Fibroblast of peridontal ligament (primary cell): ENCODE data around the gene CKAP2.
A peak's percentile ranks its signal among the peaks of the same experiment; 100 is the strongest.
"Not testable (repeated sequence)": the region's sequence is repeated elsewhere in the genome, so short reads cannot be mapped to it uniquely, and the experiment has no call there.

ENCODE experiments used
- DNase-seq: peaks from one replicate; pipeline ENCODE4 v3.0.0-alpha.2; 2010; ENCODE audit errors: extremely low read depth

Gene CKAP2

DNA sequence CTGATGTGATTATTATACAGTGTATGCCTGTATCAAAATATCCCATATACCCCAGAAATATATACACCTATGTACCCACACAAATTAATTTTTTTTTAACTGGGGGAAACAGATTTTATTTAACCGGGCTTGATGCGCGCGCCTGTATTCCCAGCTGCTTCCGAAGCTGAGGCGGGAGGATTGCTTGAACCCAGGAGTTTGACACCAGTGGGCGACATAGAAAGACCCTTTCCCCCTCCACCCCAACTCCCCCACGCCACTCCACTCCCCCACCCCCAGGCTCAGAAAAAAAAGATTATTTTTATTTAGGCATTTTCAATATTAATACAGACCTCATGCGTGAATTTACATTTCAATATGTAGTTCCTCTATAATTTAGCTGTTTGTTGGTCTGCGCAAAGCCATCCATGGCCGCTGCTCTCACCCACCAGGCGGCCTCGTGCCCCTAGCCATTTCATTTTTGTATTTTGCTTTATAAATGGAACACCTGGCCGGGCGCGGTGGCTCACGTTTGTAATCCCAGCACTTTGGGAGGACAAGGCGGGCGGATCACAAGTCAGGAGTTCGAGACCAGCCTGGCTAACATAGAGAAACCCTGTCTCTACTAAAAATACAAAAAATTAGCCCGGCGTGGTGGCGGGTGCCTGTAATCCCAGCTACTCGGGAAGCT, 4.0 kb upstream of the CKAP2 start:
- no peak for DNase-seq

GRCh38 chr13:52452470-52452869, 2.8 kb upstream of the CKAP2 start:
- DNase-seq = no peak

DNA sequence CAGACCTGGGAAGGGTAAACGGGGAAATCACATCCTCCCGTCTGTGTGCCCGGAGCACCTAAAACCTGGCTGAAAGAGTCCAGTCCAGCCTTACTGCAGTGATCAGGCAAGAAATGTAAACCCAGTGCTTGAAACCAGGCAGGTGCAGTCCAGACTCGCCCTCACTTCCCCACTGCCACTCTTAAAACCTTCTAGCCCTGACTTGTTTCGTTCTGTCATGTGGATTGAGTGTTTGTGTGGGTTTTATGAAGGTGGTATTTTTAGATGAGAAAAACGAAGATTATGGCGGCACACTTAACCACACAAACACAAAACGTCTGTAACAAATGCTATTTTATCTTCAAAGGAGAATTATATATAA, 839 bp upstream of the CKAP2 start:
- DNase-seq = no peak

DNA sequence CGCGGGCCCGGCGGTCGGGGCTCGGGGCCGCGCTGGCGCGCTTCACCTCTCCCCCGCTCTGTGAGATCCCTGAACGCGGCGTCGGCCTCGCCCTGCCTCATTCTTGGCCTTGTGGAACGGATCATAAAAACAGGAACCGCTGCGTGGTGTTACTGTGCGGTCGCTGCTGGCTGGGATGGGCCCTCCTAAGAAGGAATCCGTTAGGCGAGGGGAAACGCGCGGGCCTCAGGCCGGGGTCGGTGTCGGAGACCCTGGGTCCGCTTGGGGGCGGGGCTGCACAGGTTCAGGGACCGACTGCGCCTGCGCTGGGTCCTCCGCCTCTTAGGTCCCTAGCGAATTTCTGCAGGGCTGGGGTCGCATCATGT, 381 bp downstream of the CKAP2 start:
- DNase-seq = peak; percentile 56

DNA sequence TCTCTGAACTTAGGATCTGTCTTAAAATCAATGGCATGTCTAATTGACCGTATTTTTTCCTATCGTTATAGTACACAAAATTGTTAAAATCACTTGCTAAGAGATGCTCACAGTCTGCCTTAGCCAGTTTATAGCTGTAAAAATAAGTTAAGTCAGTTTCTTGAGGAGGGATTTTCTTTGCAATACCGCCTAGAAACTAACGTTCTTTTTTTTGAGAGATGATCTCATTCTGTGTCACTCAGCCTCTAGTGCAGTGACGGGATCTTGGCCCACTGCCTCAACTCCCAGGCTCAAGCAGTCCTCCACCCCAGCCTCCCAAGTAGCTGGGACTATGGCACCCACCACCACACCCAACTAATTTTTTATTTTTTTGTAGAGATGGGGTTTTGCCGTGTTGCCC, 4.4 kb downstream of the CKAP2 start:
- peak; percentile 68 for DNase-seq

- no peak for DNase-seq
Observed at GRCh38 chr13:52461265-52461664, 6.0 kb downstream of the CKAP2 start.

- no peak for DNase-seq
Observed at GRCh38 chr13:52463526-52463925, 8.2 kb downstream of the CKAP2 start.

GRCh38 chr13:52468487-52468886, 13.2 kb downstream of the CKAP2 start:
- DNase-seq = not testable (repeated sequence)

DNA sequence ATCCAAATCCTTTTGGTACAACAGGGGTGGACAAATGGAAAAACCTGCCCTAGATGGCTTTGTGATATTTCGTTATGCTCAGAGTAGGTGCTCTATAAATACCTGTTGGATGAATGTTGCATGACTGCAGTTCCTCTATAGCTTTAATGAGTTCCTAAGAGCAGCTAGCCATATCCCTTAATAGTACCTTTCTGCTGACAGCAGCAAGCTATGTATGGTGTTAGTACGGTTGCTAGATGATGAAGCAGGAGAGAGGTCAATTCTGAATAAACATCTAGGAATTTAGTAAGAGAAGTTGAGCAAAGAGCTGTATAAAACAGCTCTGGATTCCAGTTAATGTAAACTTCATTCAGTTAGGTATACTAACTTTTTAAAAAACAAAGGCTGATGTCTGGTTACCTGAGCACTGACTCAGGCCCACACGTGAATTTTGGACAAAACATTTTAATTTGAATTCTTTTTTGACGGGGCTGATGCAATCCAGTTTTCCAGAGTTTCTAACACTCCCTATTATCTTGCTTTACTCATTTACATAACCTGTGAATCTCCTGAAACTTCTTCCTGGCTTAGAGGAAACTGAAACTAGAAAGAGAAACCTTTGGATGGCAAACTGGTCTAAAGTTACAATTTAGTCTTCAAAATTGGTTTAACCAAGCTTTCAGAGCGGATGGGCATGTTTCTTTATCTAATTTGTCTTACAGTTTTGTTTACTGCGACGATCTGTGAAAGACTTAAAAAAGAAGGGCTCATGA, 25.6 kb downstream of the CKAP2 start:
- DNase-seq = not testable (repeated sequence)

DNA sequence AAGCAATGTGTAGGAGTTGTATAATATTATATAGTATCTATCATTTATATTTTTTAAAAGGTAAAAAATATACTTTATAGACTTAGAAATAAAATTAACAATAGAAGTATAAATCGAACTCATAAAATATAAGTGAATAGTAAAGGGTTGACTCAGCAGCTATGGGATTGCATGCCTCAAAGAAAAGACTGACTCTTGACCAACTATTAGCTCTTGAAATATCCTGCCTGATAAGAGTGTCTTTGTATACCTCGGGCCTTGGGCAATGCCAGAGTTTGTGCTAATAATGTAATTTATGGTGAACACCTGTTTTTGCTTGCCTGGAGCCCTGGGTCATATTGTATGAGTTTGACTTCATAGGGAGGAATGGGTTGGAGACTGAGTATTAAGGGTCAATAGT, 31.8 kb downstream of the CKAP2 start:
- DNase-seq = not testable (repeated sequence)

DNA sequence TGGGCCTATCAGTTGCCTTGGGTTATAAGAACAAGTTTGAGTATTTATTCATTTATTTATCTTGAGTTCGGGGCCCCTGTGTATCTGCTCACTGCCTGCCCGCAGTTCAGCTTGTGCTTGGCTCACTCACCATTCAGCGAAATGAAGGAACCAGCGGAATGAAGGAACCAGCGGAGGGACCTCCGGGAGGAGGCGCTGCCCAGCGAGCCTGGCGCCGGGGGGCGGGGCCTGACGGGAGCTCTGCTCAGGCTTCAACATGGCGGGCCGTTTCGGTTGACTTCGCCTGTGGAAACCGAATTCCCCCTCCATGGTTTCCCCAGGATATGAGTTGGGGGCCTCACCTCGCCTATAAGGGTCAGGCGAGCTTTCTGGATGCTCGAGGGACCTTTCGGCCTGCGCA, 33.5 kb downstream of the CKAP2 start:
- not testable (repeated sequence) for DNase-seq

DNA sequence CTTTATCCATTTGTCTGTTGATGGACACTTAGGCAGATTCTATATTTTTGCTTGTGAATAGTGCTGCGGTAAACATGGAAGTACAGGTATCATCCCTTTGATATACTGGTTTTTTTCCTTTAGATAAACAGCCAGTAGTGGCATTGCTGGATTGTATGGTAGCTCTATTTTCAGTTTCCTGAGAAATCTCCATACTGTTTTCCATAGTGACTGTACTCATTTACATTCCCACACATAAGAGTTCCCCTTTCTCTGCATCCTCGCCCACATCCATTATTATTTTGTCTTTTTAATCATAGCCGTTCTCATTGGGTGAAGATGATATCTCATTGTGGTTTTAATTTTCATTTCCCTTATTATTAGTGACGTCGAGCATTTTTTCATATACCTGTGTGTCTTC, 35.7 kb downstream of the CKAP2 start:
- DNase-seq = not testable (repeated sequence)

DNA sequence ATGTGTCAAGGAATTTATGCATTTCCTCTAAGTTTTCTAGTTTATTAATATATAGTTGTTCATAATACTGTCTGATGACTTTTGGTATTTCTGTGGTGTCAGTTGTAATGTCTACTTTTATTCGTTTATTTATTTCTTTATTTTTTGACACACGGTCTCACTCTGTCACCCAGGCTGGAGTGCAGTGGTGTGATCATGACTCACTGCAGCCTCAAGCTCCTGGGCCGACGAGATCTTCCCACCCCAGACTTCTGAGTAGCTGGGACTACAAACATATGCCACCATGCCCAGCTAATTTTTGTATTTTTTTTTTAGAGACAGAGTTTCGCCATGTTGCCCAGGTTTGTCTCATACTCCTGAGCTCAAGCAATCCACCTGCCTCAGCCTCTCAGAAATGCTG, 39.0 kb downstream of the CKAP2 start:
- DNase-seq = not testable (repeated sequence)

DNA sequence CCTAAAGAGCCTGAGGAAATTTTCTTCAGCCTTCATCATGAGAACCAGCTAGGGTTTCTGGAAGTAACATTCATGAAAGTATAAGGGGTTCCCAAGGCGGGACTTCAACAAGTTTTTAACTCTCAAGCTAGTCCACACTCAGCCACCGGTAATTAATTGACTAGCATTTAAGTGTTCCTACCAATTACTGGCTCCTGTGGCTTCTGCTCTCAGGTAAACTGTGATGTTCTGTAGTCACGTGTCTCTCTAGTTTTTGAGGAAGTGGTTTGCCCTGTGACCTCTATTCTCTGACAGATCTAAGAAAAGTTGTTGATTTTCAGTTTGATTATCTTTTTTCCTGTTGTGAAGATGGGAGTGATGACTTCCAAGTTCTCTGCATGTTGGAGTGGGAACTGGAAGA, 42.7 kb downstream of the CKAP2 start:
- not testable (repeated sequence) for DNase-seq

DNA sequence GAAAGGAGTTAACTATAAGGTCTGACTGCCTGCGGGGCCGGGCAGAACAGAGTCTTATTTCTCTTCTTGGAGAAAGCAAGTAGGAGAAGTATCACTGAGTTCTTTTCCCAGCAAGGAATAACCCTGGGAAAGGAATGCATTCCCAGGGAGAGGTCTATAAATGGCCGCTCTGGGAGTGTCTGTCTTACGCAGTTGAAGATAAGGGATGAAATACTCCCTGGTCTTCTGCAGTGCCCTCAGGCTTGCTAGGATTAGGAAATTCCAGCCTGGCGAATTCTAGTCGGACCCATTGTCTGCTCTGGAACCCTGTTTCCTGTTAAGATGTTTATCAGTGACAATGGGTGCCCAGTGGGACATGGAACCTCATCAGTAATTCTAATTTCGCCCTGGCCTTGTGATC, 47.0 kb downstream of the CKAP2 start:
- not testable (repeated sequence) for DNase-seq

GRCh38 chr13:52505843-52506242, 50.6 kb downstream of the CKAP2 start:
- DNase-seq = not testable (repeated sequence)

DNA sequence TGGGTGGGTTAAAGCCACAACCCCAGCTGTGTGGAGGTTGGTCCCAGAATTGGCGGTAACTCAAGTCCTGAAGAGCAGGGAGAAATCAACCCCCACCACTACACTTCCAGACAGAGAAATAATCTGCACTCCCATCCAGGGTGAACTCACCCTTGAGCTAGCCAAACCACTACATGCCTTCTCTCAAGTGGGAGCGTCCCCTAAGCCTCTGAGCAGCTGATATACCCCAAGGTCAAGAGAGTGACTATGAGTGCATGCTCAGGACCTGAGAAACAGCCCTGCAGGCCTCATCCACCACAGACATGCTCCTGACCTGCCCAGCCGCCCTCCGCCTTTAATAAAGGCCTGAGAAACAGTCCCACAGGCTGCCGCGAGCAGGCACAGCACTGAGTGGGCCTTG, 54.3 kb downstream of the CKAP2 start:
- not testable (repeated sequence) for DNase-seq

DNA sequence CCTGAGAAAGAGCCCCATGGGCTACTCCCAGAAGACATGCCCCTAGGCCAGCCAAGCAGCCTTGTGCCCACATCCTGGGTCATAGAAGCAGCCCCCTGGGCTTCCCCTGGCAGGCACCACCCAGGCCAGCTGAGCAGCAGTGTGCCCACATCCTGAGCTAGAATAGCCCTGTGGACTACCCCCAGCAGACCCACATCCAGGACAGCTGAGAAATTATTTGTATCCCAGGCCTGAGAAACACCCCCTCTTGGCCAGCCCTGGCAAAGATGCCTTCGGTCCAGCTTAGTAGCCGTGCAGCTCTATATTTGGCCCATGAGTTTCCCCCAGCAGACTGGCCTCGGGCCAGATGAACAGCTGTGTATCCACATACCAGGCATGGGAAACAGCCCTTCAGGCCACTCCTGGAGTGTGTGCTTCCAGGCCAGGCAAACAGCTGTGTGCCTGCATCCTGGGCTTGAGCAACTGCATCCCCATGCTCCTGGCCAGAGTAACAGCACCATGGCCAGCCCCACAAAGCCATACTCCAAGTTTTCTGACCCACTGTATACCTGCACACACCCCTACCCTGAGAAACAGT, 55.0 kb downstream of the CKAP2 start:
- not testable (repeated sequence) for DNase-seq

DNA sequence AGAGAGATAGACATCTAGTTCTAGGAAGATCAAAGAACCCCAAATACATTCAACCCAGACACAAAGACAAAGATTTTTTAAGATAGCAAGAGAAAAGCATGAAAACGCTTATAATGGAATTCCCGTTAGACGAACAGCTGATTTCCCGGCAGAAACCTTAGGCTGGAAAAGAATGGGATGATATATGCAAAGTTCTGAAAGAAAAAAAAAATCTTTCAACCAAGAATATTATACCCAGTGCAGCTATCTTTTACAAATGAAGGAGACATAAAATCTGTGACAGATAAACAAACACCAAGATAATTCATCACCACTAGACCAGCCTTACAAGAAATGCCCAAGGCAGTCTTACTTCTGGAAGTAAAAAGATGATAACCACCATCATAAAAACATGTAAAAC, 56.3 kb downstream of the CKAP2 start:
- not testable (repeated sequence) for DNase-seq

DNA sequence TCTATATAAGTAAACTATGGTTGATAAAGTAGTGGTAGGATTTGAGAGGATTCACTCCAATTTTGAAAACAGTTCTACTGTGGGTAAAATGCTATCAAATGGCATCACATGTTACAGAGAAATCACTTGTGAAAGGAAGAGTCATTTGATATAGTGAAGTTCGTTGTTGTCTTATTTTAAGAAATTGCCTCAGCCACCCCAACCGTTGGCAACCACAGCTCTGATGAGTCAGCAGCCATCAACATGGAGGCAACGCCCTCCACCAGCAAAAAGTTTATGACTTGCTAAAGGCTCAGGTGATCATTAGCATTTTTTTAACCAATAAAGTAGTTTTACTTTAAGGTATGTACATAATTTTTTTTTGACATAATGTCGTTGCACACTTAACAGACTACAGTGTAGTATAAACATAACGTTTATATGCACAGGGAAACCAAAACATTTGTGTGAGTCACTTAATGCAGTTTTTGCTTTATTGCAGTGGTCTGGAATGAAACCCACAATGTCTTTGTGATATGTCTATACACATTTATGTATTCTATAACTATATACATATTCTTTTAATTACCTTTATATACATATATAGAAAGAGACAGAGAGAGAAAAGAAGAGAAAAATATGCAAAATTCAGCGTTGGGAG, 58.8 kb downstream of the CKAP2 start:
- DNase-seq = peak; percentile 26

- not testable (repeated sequence) for DNase-seq
Observed at GRCh38 chr13:52523323-52523722, 68.0 kb downstream of the CKAP2 start.
